Right renal cortex interstitium (tissue), 3 donors: ENCODE data around the gene LPAR2. TPM values are rescaled to one million over a fixed set of nuclear protein-coding genes. Genes with fewer than 3 reads are reported as not detected.
A peak's percentile ranks its signal among the peaks of the same experiment; 100 is the strongest.
"Not testable (repeated sequence)": the region's sequence is repeated elsewhere in the genome, so short reads cannot be mapped to it uniquely, and the experiment has no call there.

Experiments
- DNase-seq, 3 donors: peaks; one replicate each; pipeline ENCODE4 v3.0.0-alpha.2; 2013; ENCODE audit warnings: low read depth in 3 of 3, low spot score in 2 of 3
- polyA plus RNA-seq, 3 donors: library from polyadenylated mRNA; unstranded; fragments of 120-200 nt; gene quantifications; one replicate each; pipeline ENCODE4 v1.2.1, GENCODE V29; 2013; ENCODE audit not compliant: insufficient read length in 3 of 3

LPAR2 gene
- polyA plus RNA-seq: 10 to 100 TPM; 18.3 to 22.0 (median 21.5) TPM

DNA sequence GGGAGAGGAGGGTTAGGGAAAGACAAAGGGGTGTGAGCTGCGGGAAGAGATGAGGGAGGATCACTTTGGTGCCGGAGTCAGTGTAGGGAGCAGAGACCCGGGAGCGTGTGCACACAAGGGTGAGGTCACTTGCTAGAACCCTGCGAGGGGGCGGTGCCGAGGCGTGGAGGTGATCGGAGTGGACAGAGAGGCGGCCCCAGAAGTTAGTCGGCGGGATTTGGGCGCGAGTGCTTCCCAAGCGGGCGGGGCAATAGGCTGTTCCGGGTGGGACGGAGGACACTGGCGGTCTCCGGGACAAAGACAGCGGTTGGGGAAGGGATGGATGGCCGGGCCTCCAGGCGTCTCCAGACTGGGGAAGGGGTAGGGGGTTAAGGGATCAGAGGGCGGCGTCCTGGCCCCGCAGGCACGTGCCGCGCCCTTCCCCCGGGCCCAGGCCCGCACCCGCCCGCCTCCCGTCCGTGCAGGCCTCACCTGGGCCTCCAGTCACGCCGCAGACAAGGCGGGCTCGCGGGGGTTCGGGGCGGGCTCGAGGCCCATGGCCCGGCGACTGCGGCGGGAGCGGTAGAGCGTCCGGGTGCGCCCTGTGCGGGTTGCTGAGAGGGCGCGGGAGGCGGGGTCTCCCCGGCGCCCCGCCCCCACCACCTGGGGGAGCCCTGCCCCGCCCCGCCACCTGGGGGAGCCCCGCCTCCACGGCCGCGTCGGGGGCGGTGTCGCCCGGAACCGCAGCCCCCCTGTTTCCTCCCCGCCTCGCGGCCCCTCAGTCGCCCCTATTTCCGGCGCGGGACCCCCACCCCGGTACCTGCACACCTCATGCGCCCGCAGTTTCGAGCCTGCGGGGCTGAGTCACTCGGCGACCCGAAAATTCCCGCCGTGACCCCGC, at the start of gene LPAR2:
LPAR2 (minus strand) TSS at position 600 of the 880 bp plus-strand sequence. CDS start 945 bp downstream, outside the sequence.
- no peak for DNase-seq

DNA sequence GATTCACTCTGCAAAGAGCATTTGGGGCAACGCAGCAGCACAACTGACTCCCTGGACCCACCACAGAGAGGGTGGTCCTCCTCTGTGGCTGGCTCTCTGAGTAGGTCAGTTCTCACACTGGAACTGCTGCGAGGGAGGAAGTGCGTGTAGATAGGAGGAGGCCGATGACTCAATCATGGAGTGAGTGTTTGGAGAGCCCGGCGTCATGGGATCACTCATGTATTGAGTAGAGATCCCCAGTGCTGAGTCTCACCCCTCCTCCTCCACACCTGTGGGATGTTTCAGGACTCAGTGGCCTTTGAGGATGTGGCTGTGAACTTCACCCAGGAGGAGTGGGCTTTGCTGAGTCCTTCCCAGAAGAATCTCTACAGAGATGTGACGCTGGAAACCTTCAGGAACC, 49.6 kb upstream of the LPAR2 start:
- no peak for DNase-seq

DNA sequence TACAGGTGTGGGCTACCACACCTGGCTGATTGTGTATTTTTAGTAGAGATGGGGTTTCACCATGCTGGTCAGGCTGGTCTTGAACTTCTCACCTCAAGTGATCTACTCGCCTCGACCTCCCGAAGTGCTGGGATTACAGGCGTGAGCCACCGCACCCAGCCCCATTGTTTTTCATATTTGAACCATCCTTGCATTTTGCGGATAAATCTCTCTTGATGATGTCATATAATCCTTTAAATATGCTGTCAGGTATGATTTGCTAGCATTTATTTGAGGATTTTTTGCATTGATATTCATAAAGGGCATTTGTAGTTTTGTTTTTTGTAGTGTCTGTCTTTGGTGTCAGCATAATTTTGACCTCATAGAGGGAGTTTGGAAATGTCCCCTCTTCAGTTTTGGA, 46.3 kb upstream of the LPAR2 start:
- DNase-seq: no peak

DNA sequence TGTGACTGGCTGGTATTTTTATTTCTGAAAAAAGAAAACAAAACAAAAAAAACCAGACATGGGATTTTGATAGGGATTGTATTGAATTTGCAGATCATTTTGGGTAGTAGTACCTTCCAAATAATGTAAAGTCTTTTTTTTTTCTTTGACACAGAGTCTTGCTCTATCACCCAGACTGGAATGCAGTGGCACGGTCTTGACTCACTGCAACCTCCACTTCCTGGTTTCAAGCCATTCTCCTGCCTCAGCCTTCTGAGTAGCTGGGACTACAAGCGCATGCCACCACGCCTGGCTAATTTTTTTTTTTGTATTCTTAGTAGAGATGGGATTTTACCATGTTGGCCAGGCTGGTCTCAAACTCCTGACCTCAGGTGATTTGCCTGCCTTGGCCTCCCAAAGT, 44.8 kb upstream of the LPAR2 start:
- no peak for DNase-seq

DNA sequence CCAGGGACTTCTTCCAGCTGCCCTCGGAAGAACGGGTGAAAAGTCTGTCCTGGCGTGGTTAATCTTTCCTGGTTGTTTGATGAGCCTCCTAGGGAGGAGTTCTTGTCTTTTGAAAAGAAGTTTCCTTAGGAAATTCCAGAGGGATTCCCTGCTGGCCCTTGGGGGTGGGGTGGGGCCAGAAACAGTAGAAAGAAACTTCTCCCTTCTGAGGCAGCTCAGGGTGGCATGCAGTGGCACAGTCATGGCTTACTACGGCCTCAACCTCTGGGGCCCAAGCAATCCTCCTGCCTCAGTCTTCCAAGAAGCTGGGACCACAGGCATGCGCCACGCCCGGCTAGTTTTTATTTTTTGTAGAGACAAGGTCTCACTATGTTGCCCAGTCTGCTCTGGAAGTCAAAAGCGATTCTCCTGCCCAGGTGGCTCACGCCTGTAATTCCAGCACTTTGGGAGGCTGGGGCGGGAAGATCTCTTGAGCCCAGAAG, 42.1 kb upstream of the LPAR2 start:
- no peak for DNase-seq

DNA sequence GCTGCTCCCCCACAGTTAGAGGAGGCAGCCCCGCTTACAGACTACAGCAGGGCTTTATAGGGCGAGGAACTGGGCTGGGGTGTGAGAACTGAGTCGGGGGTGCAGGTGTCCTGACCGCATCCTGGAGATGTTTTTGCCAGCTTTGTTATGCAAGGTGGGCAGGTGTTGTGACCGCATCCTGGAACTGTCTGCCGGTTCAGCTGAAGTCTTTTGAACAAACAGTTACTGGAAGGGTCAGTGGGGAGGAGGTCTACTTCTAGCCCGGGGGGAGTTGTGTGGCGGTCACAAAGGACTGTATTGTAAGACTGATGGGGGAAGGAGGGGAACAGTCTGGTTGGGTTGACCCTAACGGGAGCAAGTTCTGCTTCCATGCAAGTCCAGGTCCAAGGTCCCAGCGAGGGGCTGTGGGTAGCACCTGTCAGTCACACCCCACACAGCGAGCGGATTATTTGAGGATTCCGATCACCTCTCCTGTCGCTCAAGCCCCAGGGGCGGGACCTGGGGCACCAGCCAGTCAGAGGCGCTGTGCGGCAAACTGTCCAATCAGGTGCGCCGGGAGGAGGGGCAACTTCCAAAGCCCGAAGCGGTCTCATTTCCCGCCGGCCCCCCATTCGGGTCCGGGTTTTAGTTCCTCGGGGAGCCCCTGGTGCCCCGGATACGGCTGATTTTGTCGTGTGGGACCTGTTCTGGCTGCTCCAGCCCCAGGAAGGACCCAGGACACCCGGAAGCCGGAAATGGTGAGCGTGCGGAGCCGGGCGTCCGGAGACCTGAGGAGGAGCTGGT, 40.4 kb upstream of the LPAR2 start, which contains the start of gene ZNF101:
ZNF101 (plus strand) TSS at position 610 of the 783 bp plus-strand sequence; CDS start at position 735, 125 bp downstream.
- peak; percentile 68 to 85 (median 80) for DNase-seq

DNA sequence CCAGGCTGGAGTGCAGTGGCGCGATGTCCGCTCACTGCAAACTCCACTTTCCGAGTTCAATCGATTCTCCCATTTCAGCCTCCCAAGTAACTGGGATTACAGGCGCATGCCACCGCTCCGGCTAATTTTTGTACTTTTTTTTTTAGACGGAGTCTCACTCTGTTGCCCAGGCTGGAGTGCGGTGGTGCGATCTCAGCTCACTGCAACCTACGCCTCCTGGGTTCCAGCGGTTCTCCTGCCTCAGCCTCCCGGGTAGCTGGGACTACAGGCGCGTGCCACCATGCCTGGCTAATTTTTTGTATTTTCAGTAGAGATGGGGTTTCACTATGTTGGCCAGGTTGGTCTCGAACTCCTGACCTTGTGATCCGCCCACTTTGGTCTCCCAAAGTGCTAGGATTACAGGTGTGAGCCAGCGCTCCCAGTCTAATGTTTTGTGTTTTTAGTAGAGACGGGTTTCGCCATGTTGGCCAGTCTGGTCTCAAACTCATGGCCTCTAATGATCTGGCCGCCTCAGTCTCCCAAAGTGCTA, 37.5 kb upstream of the LPAR2 start:
- not testable (repeated sequence) for DNase-seq

DNA sequence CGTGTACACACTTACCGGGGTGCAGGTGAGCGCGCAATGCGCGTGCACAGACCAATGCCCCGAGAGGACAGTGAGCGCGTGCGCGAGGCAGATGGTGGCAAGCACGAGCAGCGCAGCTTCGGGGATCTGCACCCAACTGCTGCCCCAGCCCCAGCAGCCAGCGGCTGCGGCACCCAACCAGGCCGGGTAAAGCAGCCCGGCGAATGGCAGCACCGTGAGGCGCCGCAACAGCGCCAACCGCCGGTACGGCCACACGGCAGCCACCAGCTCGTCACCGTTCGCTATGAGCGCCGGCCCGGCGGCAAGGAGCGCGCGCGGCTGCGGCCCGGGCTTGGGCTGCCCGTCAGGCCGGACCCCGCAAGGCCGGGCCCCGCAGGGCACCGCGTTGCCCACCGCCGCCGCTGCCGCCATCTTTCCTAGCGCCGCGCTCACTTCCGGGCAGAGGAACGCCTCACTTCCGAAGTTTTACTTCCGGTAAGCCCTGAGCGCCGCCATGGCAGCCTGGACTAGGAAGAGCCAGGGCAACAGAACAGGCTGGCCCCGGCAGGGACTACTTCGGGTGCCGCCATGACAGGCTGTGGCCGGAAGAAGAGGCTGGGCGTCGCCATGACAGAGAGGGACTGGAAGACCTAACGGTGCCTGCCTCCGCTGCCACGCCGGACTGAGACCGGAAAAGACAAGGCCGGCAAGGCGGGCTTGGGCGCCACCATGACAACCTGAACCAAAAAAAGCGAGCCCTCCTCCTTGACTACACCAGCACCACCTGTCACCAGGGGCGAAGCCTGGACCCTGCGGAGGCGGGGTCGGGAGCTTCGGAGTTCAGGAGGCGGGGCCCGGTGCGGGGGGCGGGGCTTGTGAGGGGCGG, 35.5 kb upstream of the LPAR2 start, which contains the start of gene ATP13A1:
ATP13A1 (minus strand) TSS at position 421 of the 865 bp plus-strand sequence; CDS start at position 411, 10 bp downstream.
- DNase-seq: peak; percentile 90 to 93 (median 92)

DNA sequence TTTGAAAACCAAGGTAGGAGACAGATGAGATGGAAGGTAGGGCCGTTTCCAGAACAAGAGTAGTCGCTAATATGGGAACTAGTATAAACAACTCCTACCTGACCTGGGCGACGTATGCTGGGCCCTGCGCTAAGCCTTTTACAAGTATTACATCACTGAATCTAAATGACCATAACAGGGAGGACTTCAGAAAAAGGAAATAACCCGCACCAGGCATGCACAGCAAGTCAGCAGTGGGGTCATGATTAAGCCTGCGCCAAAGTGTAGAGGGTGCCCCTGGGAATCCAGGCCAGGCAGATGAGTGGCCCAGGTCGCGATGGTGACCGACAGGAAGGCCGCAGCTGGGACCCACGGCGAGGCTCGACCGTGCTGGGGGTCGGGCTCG, 34.8 kb upstream of the LPAR2 start:
- no peak for DNase-seq

DNA sequence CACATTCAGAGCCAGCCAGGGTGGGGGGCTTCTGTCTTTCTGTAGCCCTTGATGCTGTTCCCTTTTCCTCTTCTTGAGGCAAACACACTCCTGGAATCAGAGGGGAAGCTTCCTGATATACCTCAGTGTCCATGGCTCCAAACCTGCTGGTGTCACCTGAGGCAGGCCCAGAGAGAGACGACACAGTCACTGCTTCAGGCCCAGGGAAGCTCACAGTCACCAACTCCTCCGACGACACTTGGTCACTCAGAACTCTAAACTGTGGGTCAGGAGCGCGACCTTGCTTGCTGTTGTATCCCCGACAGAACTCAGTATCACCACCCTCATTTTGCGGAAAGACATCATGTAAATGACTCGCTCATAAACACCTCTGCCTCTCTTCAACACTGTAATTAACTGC, 34.3 kb upstream of the LPAR2 start:
- no peak for DNase-seq

DNA sequence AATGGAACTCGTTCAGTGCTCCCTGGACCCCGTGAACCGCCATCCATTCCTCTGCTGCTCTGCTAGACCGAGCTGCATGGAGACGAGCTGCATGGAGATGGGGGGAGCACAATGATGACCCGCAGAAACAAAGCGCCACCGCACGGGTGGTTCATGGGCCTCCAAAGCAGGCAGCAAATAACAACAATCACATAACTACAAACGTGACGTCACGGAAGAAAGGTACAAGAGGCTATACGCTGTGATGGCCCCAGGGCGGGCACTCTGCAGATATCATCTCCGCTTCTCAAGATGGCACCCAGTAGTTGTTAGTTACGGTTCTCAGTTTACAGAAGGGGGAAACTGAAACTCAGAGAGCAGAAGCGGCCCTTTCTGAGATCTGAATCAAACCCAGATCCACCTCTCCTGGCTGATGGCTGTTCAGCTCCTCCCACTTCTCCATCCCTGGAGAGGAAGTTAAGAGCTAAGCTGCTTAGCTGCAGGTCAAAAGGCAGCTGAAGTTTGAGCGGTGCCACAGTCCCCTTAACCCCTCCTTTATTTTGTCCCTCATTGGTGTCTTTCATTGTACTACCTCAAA, 33.7 kb upstream of the LPAR2 start:
- DNase-seq: no peak

DNA sequence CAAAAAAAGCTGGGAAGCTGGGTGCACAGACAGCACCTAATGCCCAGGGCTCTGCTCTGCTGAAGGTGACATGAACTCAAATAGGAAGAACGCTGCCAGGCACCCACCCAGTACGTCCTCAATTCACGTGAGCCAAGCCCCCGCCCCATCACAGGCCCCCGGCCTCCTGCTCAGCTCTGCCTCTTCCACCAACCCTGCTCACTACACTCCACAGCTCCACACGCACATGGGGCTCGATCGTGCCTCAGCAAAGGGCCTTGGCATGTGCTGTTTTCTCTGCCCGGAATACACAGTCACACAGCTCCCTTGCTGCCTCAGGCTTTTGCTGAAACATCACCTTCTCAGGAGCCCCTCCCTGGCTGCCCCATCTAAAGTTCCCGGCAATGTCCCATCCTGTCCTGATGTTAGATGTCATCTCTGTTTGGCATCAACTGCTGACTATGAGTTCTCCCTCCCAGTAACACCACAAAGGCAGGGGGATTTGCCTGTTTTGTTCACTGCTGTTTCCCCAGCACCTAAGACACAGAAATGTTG, 33.2 kb upstream of the LPAR2 start:
- no peak for DNase-seq

DNA sequence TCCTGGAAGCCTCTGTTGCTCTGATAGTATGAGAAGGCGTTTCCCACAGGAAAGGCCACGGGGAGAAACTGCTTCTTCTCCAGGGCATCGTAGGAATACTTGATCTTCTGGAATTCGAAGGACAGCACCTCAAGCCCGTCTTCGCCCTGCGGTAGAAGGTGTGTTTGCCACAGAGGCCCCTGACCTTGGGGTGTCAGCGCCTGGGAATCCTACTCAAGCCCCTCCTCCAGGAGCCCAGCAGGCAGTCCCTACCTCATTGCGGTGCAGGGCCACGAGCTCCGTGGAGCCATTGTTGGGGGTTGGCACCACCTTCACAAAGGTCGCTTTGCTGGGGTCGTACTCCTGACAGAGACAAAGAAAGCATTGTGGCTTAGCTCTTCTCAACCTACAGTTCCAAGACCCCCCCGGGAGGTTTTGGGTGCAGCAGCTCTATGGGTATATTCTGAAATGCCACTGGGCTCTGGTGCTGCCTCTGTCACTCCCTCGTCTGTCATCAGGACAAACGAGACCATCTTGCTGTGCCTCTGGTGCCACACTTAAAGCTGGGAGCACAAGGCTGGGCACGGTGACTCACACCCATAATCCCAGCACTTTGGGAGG, 31.7 kb upstream of the LPAR2 start:
- no peak for DNase-seq

DNA sequence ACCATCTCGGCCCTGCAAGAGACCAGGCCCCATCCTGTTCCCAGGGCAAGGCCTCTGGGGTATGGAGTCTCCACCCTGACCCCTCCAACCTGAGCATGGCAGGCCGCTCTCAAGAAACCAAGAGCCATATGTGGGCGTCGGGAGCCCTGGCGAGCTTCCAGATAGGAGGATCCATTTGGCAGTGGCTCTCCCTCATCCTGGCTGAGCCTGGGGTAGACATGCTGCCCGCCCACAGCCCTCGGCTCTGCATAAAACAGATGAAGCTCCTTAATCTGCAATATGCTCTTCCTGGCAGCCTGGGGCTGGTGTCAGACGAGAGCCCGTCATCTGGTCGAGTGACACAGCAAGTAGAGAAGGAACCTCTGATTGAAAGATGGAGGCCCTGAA, 29.4 kb upstream of the LPAR2 start:
- DNase-seq: no peak

DNA sequence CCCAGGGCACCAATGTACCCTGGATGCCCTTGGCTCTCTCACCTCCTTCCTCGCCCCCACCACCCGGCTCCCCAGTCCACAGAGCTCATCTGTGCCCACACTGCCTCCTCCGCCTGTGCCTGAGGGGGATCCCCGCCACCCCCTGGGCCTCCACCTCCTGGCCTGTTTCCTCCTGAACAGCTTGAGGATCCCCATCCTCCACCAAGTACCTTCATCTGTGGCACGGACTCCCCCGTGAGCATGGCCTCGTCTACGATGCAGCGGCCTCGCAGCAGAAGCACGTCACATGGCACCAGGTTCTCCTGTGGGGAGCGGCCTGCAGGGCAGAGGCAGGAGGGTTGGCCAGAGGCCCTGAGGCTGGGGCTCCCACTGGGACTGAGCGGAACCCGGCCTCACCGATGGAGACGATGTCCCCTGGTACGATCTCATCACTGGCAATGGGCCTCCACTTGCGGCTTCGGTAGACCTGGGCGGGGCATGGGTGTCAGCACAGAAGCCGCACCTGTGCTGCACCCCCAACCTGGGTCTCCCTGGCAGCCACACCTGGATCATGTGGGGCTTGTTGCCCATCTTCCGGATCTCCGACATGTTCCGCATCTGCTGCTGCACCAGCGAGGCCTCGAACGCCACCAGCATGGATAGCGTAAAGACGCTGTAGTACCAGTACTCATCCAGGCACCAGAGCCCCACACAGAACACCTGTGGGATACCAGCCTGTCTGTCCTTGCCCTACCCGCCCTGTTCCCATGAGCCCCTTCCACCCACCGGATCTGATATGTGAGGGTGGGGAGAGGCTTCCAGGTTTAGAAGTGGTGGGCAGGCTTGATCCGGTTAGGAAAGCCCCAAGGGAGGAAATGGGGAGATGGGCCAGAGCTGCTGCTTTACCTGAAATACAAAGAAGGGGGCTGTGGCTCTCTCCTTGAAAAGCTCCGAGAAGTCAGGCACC, 28.7 kb upstream of the LPAR2 start:
- DNase-seq: no peak

DNA sequence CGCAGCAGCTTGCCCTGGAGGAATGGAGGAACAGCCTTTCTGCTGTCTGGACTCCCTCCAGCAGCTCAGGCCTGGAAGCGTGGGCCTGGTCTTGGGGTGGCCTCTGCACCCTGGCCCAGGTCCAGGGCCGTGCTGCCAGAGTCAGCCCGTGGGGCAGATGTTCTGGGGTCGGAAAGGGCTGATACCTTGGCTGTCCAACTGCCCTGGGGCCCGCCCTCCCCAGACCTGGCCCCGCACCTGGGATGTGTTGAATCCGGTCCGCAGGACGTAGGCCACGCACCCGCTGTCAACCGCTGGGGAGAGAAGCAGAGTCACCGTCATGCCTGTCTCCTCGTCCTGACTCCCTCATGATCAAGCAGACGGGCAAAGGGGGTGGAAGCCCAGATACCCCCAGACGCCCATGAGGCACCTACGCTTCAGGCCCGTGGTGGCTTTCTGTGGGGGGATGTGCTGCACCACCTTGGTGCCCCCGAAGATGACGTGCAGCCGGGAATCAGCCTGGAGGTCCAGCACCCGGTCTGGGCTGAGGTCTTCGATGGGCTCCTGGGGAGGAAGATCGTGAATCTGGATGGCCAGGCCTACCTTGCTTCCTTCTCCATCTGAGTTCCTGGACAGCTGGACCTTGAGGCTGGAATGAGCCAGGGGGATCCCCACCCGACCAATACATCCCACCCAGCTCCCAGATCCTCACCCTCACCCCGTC, 27.8 kb upstream of the LPAR2 start:
- no peak for DNase-seq

DNA sequence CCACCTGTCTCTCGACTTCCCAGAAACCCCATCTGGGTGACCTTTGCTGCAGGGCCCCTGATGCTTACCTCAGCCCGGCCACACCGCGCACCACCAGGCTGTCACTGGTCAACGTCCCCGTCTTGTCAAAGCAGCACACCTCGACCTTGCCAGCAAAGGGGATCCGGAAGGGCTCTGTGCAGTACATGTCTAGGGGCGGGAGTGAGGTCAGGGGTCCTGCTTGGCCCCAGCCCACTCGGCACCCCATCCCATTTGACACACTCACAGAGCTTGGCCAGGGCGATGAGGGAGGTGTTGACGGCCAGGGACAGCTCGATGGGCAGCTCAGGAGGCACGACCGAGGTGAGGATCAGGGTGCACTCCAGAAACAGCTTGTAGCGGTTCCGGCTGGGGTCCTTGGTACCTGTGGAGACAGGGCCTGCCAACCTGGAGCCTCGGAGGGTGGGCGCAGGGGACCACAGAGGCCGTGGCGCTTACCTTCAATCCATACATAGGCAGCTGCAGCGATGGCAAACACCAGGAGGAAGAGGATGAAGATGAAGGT, 27.1 kb upstream of the LPAR2 start:
- no peak for DNase-seq
